Measurements from ENCODE around the gene MORN4.
"Not testable (repeated sequence)": the region's sequence is repeated elsewhere in the genome, so short reads cannot be mapped to it uniquely, and the experiment has no call there.

MORN4 gene

DNA sequence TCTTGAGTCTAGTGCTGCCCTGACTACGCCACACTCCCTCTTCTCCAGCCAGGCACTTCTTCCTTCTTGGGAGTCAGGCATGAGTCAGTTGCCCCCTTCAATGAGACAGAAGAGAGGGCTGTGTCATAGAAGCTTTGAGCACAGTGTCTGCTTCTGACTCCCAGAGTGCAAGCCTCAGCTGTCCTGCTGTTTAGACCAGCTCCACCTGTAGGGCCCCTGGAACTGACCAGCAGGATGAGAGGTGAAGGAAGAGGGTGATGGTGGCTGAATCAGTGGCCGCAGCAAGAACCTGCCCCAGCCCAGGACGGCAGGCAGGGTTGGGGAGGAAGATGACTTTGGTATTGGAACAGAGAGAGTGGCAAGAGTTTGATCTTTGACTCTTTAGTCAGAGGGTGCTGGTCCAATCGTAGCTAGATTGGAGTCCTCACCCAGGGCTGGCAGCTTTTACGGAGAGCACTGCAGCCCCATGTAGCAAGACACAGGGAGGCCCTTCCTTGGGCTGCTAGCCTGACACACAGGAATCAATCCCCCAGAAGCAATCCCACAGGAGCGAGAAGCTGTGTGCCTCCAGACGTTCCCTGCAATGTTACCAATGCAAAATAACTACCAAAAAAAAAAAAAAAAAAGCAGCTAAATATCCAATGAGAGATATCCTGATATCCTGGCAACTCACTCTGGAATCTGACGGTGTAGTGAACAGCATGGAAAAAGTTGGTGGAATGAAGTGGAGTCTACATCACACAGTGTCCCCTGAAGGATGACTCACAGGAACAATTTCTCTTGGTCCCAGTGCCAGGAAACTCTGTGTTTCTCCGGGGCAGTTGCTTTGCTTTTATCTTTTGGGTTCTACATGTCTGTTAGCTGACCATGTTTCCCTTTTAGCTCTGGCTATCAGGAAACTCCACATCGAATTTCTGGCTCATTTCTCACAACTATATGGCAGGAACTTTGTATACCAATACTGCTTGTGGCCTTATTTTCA is 36.9 kb downstream of the MORN4 start:
- DNase-seq, result peak; percentile 64

DNA sequence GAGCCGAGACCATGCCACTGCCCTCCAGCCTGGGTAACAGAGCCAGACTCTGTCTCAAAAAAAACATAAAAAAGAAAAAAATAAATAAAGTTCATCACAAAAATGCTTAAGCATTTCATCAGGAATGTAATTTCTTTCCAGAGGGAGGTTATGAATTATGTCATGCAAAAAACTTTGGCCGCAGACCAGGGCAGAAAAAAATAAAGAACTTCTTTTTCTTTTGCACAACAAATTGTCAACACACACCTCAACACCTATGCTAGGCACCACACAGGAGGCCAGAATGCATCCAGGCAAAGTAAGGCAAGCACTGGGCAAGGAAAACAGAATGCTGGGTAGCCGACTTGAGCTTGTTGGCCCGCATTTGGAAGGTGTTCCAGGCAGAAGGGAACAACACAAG is 39.9 kb downstream of the MORN4 start:
- no peak for DNase-seq

DNA sequence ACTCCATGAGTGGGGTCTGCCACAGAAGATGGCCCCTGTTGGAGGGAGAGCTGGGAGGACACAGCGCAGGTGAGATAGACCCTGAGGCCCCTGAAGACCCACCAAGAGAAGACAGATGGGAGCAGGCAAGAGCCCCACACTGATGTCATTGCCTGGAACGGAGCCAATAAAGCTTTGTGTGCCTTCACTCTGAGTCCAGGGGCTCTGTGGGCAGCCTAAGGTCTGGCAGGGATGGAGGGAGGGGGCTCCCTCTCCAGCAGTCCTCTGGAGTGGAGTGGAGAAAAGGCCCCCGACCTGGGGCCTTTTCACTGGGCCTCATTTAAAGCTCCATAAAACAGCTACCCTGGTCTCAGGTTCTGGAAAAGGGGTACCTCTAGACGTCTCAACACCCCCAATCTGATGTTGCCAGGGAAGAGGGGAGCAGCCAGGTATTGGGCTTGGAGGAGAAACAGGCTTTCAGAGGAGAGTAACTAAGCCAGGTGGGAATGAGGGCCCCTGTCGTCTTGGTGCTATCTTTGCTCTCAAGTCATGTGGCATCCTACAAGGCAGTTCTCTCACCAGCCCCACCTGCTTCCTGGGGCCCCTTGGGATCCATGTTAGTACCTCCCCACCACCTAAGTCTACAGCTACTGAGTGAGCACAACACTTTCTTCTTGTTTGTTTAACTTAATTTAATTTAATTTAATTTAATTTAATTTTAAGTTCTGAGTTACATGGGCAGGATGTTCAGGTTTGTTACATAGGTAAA is 42.4 kb downstream of the MORN4 start:
- DNase-seq, result no peak

DNA sequence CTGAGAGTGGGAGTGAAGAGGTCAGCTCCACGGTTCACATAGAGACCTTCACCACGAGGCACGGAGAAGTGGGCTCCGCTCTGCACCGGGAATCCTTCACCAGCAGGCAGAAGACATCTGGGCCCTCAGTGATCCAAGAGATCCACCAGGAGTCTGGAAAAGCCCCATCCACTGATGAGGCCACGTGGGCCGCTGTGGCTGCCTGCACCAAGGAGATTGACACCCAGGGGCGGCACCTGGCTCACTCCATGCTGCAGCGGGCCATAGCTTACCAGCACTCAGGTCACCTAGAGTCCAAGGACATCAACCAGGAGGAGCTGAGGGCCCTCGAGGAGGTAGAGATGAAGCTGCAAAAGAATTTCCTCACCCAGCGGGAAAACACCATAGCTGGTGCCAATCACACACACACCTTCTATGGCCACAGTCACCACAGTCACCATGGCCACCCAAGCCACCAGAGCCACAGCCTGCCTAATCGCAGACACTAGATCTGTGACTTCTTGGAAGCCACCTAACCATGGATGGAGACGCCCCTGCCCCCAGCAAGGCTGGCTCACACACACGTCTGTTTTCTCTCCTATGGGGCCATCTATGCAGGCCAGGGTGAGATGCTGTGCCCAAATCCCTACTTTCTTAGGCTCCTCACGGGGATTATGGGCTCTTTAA is 43.1 kb downstream of the MORN4 start:
- DNase-seq, result no peak

DNA sequence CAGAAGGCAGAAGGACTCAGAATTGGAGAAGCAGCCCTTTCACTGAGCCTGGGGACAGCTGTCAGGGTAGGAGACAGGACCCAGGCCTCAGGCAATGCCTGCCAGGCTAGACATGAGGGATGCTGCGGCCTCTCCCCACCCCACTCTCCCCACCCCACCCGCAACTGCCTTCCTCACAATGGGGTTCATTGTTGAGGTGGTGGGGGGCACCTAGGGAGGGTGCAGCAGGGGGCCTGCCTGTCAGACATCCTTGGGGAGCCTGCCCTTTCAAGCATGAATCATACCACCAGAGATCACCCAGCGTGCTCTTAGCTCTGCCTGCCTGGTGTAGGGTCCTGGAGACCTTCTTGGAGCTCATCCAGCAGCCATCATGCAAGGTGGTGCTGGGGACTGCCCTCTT is 43.8 kb downstream of the MORN4 start, which contains the start of gene C10orf62:
Gene C10orf62, plus strand, starts transcription at position 243 of the 400 bp plus-strand sequence. CDS start 177 bp downstream, outside the sequence.
- DNase-seq, result no peak

DNA sequence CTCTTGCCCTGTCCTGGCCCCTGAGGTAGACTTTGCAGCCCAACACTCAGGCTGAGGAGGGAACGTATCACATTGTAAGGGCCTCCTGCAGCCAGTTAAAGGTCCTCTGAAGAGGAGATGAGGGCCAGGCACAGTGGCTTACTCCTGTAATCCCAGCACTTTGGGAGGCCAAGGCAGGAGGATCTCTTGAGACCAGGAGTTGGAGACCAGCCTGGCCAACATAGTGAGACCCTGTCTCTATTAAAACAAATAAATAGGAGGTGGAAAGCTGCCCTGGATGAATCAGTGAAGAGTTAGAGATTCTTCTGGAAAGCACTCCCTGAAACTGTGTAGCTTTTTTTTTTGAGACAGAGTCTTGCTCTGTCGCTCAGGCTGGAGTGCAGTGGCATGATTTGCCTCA is 46.1 kb downstream of the MORN4 start:
- DNase-seq, result no peak

DNA sequence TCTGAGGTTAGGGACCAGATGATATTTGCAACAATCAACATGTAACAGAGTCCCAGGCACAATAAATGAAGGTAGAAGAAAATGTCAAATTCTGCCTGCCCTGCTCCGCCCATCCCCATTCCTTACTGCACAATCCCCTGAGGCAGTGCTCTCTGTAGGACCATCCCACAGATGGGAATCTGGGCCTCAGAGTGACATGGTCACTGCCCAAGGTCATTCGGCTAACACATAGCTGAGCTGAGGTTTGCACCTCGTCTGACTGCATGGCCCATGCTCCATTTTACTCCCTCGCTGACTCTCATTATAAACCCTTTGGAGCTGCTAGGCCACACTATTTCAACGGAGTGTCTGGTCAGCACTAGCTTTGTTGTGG is 47.9 kb downstream of the MORN4 start:
- no peak for DNase-seq

DNA sequence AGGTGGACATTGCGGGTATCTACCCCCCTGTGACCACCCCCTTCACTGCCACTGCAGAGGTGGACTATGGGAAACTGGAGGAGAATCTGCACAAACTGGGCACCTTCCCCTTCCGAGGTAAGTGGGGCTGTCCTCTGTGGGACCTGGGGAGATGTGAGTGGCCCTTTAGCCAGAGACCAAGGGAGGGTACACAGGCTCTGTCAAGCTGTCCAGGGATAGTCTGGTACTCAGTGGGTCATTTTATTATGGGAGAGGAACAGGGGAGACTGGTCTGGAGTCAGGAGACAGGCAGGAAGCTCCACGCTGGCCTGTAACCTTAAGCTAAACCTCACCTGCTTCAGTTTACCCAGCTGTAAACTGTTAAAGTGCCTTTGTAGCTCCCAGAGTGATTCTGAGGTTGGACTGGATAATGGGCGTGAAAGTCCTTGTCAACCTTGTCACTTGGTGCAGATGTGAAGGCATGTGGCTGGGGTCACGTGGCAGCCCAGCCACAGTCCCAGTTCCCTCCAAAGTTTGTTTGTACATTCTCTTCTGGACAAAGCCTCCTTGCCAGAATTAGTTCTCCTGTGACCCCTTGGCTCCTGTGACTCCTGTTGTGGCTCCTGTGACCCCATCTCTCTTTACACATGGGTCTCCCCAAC is 48.4 kb downstream of the MORN4 start:
- no peak for DNase-seq

DNA sequence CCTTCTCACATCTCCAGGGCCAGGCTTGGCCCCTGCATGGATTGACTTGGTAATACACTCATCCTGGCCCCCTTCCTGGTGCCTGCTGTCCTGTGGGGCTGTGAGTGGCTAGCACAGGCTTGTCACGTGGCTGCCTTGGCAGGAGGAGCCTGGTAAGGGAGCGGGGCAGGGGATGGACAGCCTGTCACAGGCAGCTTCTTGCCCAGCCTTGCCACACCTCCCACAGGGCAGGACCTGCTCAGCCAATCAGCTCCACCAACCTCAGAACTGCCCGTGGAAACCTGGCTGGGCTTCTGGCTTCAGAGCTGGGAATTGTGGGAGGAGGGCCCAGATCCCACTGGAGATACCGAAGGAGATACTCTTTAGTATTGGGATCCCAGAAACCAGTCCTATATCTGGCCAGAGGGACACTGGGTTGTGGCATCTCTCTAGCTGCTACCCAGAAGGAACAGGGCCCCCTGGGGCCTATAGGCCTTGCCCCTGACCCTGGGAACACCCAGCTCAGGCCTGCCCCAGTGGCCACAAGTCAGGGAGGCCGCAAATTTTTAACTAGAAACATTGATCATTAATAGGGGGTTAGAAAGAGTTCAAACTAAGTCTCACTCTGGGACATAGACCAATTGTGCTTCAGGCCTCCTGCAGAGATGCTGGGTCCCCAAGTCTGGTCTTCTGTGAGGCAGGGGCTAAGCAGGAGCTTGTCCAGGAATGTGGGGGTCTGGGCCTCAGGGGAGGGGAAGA is 49.1 kb downstream of the MORN4 start, which contains the start of gene HOGA1:
Gene HOGA1, plus strand, starts transcription at position 330 of the 738 bp plus-strand sequence. Its CDS starts 315 bp downstream, at position 645.
- peak; percentile 79 for DNase-seq

DNA sequence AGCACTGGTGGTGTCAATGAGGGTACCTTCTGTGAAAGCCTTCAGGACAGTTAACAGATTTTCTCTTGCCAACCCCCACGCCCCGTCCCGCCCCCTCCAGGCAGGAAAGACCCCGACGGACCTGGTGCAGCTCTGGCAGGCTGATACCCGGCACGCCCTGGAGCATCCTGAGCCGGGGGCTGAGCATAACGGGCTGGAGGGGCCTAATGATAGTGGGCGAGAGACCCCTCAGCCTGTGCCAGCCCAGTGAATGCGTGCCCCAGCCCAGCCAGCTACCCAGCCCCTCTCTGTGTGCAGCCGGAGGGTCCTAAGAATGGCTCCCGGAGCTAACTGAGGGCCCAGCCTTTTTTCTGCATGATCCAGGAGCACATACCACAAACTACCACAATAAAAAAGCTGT is 49.8 kb downstream of the MORN4 start:
- DNase-seq, result no peak

DNA sequence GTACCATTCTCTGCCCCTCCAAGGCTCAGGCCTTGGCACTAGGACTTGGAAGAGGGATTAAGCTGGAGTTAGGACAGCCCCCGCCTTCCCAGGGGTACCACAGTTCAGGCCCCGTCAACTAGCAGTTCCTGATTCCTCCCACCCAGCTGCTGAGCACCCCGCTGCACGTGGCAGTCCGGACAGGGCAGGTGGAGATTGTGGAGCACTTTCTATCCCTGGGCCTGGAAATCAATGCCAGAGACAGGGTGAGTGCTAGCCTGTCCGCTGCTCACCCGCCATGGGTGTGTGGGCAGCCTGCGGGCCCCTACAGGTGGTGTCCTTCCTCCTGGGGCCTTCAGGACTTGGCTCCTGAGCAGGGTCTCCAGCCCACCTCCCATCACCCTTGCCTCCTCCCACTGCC is 51.1 kb downstream of the MORN4 start:
- no peak for DNase-seq

DNA sequence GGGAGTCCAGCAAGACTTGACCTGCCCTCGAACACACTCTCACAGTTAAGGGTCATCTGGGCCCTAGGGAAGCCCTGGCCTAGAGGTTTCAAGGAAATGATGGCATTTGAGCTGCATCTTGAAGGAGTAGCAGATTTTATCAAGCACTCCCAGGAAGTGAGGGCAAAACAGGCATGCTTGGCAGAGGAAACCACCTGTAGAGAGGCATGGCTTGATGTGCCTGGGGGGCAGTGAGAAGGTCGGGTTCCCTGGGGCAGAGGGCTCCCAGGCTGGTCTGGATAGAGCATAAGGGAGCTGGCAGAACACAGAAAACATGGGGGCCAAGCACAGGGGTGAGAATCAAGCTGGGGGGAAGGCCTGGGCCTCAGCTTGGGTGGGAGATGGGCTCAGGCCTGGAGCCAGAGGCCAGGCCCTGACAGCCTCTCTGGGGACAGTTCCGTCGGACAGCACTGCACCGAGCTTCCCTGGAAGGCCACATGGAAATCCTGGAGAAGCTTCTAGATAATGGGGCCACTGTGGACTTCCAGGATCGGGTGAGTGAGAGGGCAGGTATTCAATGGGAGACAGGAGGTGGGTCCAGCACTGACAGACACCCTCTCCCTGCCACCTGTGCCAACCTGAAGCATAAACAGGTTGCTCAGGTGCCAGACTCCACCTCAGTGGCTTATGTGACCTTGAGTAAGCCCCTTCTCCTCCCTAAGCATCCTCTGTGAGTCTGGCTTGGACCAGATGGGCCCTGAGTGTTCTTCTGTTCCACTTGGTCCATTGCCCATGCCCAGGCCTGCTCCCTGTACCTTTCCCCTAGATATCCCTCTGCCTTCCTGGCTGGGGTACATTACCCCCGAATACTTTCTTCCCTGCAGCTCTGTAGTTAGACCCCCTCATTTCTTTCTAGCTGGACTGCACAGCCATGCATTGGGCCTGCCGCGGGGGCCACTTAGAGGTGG is 52.6 kb downstream of the MORN4 start:
- no peak for DNase-seq

DNA sequence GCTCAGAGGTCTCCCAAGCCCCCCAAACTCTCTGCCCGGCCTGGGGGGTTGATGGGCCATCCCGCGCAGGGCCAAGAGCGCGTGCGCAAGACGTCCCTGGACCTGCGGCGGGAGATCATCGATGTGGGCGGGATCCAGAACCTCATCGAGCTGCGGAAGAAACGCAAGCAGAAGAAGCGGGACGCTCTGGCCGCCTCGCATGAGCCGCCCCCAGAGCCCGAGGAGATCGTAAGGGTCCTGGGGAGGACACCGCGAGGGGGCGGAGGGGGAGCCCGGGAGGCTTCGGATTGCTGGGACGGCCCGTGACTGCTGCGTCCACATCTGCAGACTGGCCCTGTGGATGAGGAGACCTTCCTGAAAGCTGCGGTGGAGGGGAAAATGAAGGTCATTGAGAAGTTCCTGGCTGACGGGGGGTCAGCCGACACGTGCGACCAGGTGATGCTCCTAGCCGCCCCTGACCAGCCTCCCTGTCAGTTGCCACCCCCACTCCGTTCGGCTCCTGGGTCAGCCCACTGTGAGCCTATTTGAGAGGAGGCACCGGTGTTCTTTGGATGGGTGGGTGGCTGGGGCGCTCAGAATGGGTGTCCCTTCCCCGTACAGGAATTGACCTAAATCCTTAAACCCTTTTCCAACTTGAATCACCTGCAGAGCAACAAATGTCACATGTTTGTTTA is 55.0 kb downstream of the MORN4 start:
- DNase-seq, result no peak

DNA sequence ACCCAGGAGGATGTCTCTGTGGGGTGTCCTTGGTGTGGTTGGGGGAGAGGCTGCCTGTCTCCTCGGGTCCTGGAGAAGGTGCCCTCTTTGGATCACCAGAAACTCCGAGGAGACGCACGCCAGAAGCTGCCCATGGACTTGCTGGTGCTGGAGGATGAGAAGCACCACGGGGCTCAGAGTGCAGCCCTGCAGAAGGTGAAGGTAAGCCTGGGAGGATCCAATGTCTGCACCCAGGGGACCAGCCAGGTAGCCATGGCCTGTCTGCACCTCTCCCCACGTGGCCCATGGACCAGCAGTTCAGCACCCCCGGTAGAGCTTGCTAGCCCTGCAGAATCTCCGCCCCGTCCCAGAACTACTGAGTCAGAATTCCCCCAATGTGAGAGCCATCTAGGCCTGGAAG is 55.6 kb downstream of the MORN4 start:
- DNase-seq, result no peak

DNA sequence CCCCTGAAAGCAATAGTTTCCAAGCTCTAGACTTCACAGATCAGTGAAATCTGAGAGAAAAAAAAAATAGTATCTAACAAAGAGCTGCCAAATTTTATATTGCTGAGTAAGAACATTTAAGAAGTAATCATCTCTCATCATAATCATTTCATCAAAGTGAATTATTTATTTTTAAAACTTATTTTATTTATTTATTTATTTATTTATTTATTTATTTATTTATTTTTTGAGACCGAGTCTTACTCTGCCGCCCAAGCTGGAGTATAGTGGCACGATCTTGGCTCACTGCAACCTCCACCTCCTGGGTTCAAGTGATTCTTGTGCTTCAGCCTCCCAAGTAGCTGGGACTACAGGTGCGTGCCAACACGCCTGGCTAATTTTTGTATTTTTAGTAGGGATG is 56.8 kb downstream of the MORN4 start:
- DNase-seq, result not testable (repeated sequence)

DNA sequence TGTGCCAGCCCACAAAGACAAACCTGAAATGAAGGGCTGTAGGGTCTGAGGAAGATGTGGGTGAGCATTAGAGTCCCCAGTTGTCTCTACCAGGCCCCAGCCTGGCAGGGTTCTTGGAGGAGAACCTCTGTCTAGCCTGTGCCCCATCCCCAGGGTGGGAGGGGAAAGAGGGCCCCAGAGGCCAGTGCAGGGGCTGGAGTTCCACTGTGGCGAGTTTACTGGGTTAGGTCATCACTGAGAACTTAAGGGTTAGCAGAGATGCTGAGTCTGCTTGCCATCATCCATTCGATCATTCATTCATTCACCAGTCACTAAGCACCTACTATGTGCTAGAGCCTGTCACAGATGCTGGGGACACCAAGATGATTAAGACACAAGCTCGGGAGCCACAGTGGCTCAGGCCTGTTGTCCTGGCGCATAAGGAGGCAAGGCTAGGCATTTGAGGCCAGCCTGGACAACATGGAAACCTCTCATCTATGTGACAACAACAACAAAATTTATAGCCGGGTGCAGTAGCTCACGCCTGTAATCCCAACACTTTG is 58.1 kb downstream of the MORN4 start:
- DNase-seq, result no peak

DNA sequence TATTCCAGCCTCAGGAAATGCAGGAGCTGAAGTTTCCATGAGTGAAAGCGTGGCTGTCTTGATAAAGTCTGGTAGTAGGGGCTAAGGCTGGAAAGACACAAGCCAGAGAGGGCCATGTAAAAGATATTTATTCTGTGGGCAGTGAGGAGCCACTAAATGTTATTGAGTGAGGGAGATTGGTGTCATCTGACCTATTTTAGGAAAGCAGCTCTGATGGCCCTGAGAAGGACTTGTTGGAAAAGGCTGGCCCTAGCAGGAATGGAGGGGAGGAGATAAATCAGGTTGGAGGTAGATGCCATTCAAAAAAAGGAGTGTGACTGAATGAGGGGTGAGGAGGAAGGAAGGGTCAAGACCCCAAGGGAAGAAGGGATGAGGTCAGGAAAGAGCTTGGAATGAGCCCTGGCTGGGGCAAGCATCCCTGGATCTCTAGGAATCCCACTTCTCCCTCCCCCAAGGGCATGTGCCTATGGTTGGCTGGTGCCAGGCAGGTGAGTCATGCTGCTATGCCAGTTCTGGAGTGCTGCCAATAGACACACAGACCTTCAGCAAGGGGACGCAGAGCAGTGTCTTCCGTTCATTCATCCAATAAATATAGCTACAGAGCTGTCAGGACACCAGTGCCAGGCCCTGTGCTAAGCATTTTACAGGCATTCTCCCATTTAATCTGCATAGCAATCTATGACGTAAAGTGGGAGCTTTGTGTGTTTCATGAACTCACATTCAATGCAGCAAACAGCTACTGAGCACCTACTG is 58.8 kb downstream of the MORN4 start:
- no peak for DNase-seq

DNA sequence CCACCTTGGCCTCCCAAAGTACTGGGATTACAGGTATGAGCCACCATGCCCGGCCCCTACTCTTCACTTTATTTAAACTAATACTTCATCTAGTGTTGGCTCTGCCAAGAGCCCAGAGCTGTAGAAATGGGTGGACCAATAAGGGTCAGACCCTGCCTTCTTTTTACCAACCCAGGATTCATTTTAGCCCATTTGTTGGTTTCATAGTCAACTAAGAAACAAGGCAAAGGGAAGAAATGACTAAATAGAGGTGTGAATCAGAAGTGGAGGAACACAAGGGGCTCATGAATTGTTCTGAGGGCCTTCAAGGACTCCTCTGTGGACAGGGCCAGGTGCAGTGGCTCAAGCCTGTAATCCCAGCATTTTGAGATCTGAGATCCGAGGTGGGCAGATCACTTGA is 59.6 kb downstream of the MORN4 start:
- no peak for DNase-seq

DNA sequence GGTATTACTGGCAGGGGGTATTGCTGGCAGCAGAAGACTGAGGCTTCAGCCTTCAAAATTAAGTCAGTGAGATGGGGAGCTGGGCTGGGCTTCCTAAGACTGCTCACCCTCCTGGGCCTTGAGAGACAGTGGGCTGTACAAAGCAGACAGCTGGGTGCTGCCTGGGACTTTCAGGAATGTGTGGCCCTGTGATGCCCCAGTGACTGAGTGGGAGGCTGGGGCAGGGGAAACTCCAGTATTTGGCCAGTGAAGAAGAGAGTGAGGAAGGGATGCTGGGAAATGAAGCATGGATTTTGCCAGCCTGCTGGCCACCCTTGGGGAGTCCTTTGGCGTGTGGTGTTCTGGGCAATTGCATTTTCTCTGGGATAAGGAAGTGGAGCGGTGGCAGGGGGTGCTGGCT is 60.3 kb downstream of the MORN4 start:
- no peak for DNase-seq
